Gastrocnemius medialis (tissue), 4 donors: Measurements from ENCODE around the gene RYR3. TPM values are rescaled to one million over a fixed set of nuclear protein-coding genes. Genes with fewer than 3 reads are reported as not detected.

Experiments
- ATAC-seq, 2 donors: fragments of 150-250 bp; one replicate each; pipeline ENCODE4 v1.9.1; 2016
- DNase-seq, 2 donors: peaks; one replicate each; pipeline ENCODE4 v3.0.0-alpha.2; 2019
- H3K27ac ChIP-seq, 4 donors: fragments of 200-600 bp; sonication (generic); 1 replicate in 1 of 4; 2 replicates in 3 of 4; pipeline ENCODE4 v1.5.1; 2016 to 2018; ENCODE audit warnings: mild to moderate bottlenecking in 2 of 4, moderate library complexity in 1 of 4
- H3K27me3 ChIP-seq, 3 donors: fragments of 200-600 bp; sonication (generic) in 2 of 3; 1 replicate in 1 of 3; 2 replicates in 2 of 3; pipeline versions ENCODE4 v1.5.1 to v1.6.0; 2016 to 2019; ENCODE audit warnings: mild to moderate bottlenecking in 1 of 3, moderate library complexity in 1 of 3
- H3K36me3 ChIP-seq, 2 donors: fragments of 200-600 bp; sonication (generic) in 1 of 2; one replicate each; pipeline ENCODE4 v1.5.1; 2017 to 2018
- H3K4me1 ChIP-seq, 2 donors: fragments of 200-600 bp; sonication (generic) in 1 of 2; one replicate each; pipeline ENCODE4 v1.5.1; 2016 to 2017; ENCODE audit warnings: mild to moderate bottlenecking in 2 of 2
- H3K4me3 ChIP-seq, 4 donors: fragments of 200-600 bp; sonication (generic) in 3 of 4; 1 replicate in 1 of 4; 2 replicates in 3 of 4; pipeline ENCODE4 v1.5.1; 2016 to 2019; ENCODE audit warnings: mild to moderate bottlenecking in 2 of 4
- H3K9me3 ChIP-seq, 3 donors: fragments of 200-600 bp; sonication (generic) in 2 of 3; 1 replicate in 1 of 3; 2 replicates in 2 of 3; pipeline ENCODE4 v1.5.1; 2016 to 2019
- CTCF ChIP-seq, 5 experiments: fragments of 450-650 bp in 3 of 5; fragments of 200-600 bp in 2 of 5; sonication (generic) in 2 of 5; IDR thresholded peaks in 4 of 5; conservative IDR thresholded peaks in 1 of 5; 1 replicate in 4 of 5; 2 replicates in 1 of 5; pipeline ENCODE4 v1.5.1; 2016 to 2019; ENCODE audit warnings: antibody characterized with exemption in 5 of 5, mild to moderate bottlenecking in 3 of 5, moderate library complexity in 3 of 5
- POLR2A ChIP-seq, 2 donors: fragments of 450-650 bp; IDR thresholded peaks; one replicate each; pipeline ENCODE4 v1.6.1; 2017; ENCODE audit warnings: antibody characterized with exemption in 2 of 2, mild to moderate bottlenecking in 2 of 2, moderate library complexity in 2 of 2
- in situ Hi-C, 4 donors: fragments of 200-750 bp; cut with MboI; loops; one replicate each; pipeline versions ENCODE4 v1.15.0 to v1.8.0; 2017; ENCODE audit warnings: low sequenced_read_pairs in 4 of 4
- intact Hi-C: fragments of 100-400 bp; cut with DNase I; formaldehyde crosslinking; loops from one replicate; pipeline ENCODE4 v1.15.1; 2023; ENCODE audit warnings: low total_unique reads
- total RNA-seq, 4 donors: library from RNA; depleted of rRNA; stranded (reverse); fragments of >200 nt; gene quantifications; one replicate each; pipeline versions ENCODE4 v1.1.0 to v1.2.3, GENCODE V29; 2016

The RYR3 gene
- total RNA-seq, 4 donors from 2014 or later: 7.6 to 30.9 (median 20.6) TPM

GRCh38 chr15:33492434-33493052 lies 181.8 kb downstream of the RYR3 start:
- Histone ChIP-seq H3K36me3 (no peaks in the 10 kb centered on the region), H3K9me3 (no peaks in the 10 kb centered on the region), H3K4me1 (no peaks in the 10 kb centered on the region), H3K27ac (no peak overlapping the region), H3K27me3 (no peaks in the 10 kb centered on the region), H3K4me3 (no peak overlapping the region)
- no peak for DNase-seq
- intact Hi-C loops (no loop called here), in situ Hi-C loops (no loop called here)
- no peak for ATAC-seq
- no peak for TF ChIP-seq POLR2A (IDR thresholded peaks at IDR 0.05)

GRCh38 chr15:33494306-33494705 lies 183.5 kb downstream of the RYR3 start:
- ATAC-seq: no peak
- Histone ChIP-seq H3K27ac (no peak overlapping the region), H3K27me3 (no peaks in the 10 kb centered on the region), H3K36me3 (no peaks in the 10 kb centered on the region), H3K4me1 (no peaks in the 10 kb centered on the region), H3K4me3 (no peak overlapping the region), H3K9me3 (no peaks in the 10 kb centered on the region)
- intact Hi-C loops: no loop called here
- no peak for DNase-seq
- TF ChIP-seq CTCF (IDR thresholded peaks at IDR 0.05 in 4 of 5, conservative IDR thresholded peaks at IDR 0.05 in 1 of 5) (no peak), POLR2A (IDR thresholded peaks at IDR 0.05) (no peak)
- in situ Hi-C loops: no loop called here

GRCh38 chr15:33500432-33501195 lies 189.8 kb downstream of the RYR3 start:
- in situ Hi-C loops (no loop called here), intact Hi-C loops (no loop called here)
- Histone ChIP-seq H3K4me1 (peaks cover 12 to 14% of the 10 kb centered on the region in 2 donors), H3K27ac (peak overlapping the region in 2 of 4 donors; percentile 11 to 38), H3K36me3 (no peaks in the 10 kb centered on the region), H3K9me3 (no peaks in the 10 kb centered on the region), H3K27me3 (no peaks in the 10 kb centered on the region), H3K4me3 (no peak overlapping the region)
- TF ChIP-seq CTCF (IDR thresholded peaks at IDR 0.05 in 4 of 5, conservative IDR thresholded peaks at IDR 0.05 in 1 of 5): no peak
- TF ChIP-seq POLR2A (IDR thresholded peaks at IDR 0.05): no peak
- peak; percentile 46 to 74 for ATAC-seq
- peak in 1 of 2 donors; percentile 28 for DNase-seq

DNA sequence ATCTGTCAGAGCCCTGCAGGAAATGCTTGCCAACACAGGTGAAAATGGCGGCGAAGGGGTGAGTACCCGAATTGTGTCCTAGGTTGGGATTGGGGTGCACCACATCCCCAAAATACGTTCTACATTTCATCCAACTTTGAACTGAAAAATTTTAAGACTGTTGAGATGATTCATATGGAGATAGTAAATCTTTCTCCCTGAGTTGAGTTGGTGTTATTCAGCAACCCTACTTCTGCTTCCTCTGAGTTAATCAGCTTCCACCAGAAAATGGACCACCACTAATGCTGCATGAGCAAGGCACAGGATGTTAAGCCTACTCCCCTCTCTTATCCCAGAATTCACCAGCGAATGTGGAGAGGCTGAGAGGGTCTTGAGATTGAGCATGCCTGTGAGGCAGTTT lies 192.9 kb downstream of the RYR3 start:
- Histone ChIP-seq H3K4me1 (peaks cover 12 to 14% of the 10 kb centered on the region in 2 donors), H3K27me3 (no peaks in the 10 kb centered on the region), H3K27ac (no peak overlapping the region), H3K36me3 (no peaks in the 10 kb centered on the region), H3K4me3 (no peak overlapping the region), H3K9me3 (no peaks in the 10 kb centered on the region)
- in situ Hi-C loops: no loop called here
- DNase-seq: no peak
- intact Hi-C loops: no loop called here
- TF ChIP-seq POLR2A (IDR thresholded peaks at IDR 0.05) (no peak), CTCF (IDR thresholded peaks at IDR 0.05 in 4 of 5, conservative IDR thresholded peaks at IDR 0.05 in 1 of 5) (no peak)
- ATAC-seq: no peak

GRCh38 chr15:33506781-33507296 lies 196.1 kb downstream of the RYR3 start:
- intact Hi-C loops: no loop called here
- in situ Hi-C loops: no loop called here
- no peak overlapping the region for H3K27ac ChIP-seq
- no peaks in the 10 kb centered on the region for H3K27me3 ChIP-seq
- no peak overlapping the region for H3K4me3 ChIP-seq
- DNase-seq (no peak), ATAC-seq (no peak)
- H3K36me3 ChIP-seq: no peaks in the 10 kb centered on the region
- H3K9me3 ChIP-seq: no peaks in the 10 kb centered on the region
- no peak for TF ChIP-seq CTCF (IDR thresholded peaks at IDR 0.05 in 4 of 5, conservative IDR thresholded peaks at IDR 0.05 in 1 of 5)
- no peak for TF ChIP-seq POLR2A (IDR thresholded peaks at IDR 0.05)
- peaks cover 5 to 14% of the 10 kb centered on the region in 2 donors for H3K4me1 ChIP-seq
